Measurements from ENCODE around the gene NUP153. TPM values are rescaled to one million over a fixed set of nuclear protein-coding genes. Genes with fewer than 3 reads are reported as not detected.

The NUP153 gene
- total RNA-seq, 1 donor from 2014 or later: 23.9 TPM

- H3K27me3 Mint-ChIP-seq (ENCODE audit: low read depth): no peaks in the 10 kb centered on the region
- DNase-seq (ENCODE audit: low spot score): no peak
- no peak overlapping the region for H3K4me3 Mint-ChIP-seq (ENCODE audit: unreplicated experiment)
- no peaks in the 10 kb centered on the region for H3K9me3 Mint-ChIP-seq (ENCODE audit: low read depth)
- peaks cover 19% of the 10 kb centered on the region for H3K36me3 Mint-ChIP-seq (ENCODE audit: low read depth)
- TF ChIP-seq, protein P1, sequence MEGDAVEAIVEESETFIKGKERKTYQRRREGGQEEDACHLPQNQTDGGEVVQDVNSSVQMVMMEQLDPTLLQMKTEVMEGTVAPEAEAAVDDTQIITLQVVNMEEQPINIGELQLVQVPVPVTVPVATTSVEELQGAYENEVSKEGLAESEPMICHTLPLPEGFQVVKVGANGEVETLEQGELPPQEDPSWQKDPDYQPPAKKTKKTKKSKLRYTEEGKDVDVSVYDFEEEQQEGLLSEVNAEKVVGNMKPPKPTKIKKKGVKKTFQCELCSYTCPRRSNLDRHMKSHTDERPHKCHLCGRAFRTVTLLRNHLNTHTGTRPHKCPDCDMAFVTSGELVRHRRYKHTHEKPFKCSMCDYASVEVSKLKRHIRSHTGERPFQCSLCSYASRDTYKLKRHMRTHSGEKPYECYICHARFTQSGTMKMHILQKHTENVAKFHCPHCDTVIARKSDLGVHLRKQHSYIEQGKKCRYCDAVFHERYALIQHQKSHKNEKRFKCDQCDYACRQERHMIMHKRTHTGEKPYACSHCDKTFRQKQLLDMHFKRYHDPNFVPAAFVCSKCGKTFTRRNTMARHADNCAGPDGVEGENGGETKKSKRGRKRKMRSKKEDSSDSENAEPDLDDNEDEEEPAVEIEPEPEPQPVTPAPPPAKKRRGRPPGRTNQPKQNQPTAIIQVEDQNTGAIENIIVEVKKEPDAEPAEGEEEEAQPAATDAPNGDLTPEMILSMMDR (IDR thresholded peaks at IDR 0.05): no peak
- no peak overlapping the region for H3K27ac Mint-ChIP-seq (ENCODE audit: unreplicated experiment)
- peaks cover 7% of the 10 kb centered on the region for H3K4me1 Mint-ChIP-seq (ENCODE audit: low read depth)
Observed at GRCh38 chr6:17615794-17616193, 90.9 kb downstream of the NUP153 start.

GRCh38 chr6:17612048-17612447 is 94.7 kb downstream of the NUP153 start:
- Mint-ChIP-seq H3K27ac (ENCODE audit: unreplicated experiment) (no peak overlapping the region), H3K4me3 (ENCODE audit: unreplicated experiment) (no peak overlapping the region), H3K27me3 (ENCODE audit: low read depth) (no peaks in the 10 kb centered on the region), H3K9me3 (ENCODE audit: low read depth) (no peaks in the 10 kb centered on the region), H3K36me3 (ENCODE audit: low read depth) (peaks cover 9% of the 10 kb centered on the region), H3K4me1 (ENCODE audit: low read depth) (peaks cover 3% of the 10 kb centered on the region)
- TF ChIP-seq, protein P1 (IDR thresholded peaks at IDR 0.05): no peak
- DNase-seq (ENCODE audit: low spot score): no peak

DNA sequence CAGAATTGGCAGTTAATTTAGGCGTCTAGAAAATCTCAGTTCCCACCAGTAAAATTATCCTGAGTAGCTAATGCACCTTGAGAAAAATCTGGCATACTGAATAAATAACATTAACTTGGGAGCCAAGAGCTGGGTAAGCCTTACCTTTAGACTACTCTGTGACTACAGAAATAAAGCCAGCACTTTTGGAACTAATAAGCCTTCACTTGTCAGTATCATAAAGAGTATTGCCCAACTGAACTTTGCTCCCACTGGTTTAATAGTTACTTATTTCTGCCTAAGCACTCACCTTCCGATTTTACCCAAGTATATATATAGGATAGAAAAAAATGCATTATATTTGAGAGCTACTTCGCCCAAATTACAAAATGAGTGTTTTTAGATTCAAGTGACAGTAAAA is 95.9 kb downstream of the NUP153 start:
- no peaks in the 10 kb centered on the region for H3K9me3 Mint-ChIP-seq (ENCODE audit: low read depth)

DNA sequence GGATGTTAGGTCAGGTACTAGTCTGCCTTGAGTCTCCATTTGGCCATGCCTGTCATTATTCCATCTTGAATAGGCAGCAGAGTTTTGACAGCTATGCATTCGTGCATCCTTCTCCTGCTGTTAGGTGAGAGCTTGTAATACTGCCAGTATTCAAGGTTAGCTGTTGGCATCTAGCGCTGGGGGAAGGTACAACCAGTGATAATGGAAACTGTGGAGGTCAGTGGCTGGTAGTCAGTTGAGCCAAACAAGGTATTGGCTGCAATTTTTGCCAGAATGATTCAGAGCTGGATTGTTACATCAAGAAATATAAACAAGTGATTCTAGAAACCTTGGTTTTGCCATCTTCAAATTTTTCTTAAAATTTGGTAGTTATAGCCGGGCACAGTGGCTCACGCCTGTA is 100.1 kb downstream of the NUP153 start:
- no peaks in the 10 kb centered on the region for H3K9me3 Mint-ChIP-seq (ENCODE audit: low read depth)
- no peaks in the 10 kb centered on the region for H3K27me3 Mint-ChIP-seq (ENCODE audit: low read depth)
- H3K4me3 Mint-ChIP-seq (ENCODE audit: unreplicated experiment): no peak overlapping the region
- H3K4me1 Mint-ChIP-seq (ENCODE audit: low read depth): peaks cover 14% of the 10 kb centered on the region
- no peak for DNase-seq (ENCODE audit: low spot score)
- peaks cover 17% of the 10 kb centered on the region for H3K36me3 Mint-ChIP-seq (ENCODE audit: low read depth)
- H3K27ac Mint-ChIP-seq (ENCODE audit: unreplicated experiment): no peak overlapping the region
- TF ChIP-seq, protein P1 (IDR thresholded peaks at IDR 0.05): no peak

More for the DNA sequence above, 95.9 kb downstream of the NUP153 start:
- no peak overlapping the region for H3K4me3 Mint-ChIP-seq (ENCODE audit: unreplicated experiment)
- TF ChIP-seq, protein P1 (IDR thresholded peaks at IDR 0.05): no peak
- H3K27ac Mint-ChIP-seq (ENCODE audit: unreplicated experiment): no peak overlapping the region
- H3K36me3 Mint-ChIP-seq (ENCODE audit: low read depth): peaks cover 7% of the 10 kb centered on the region
- H3K4me1 Mint-ChIP-seq (ENCODE audit: low read depth): peaks cover 3% of the 10 kb centered on the region
- H3K27me3 Mint-ChIP-seq (ENCODE audit: low read depth): no peaks in the 10 kb centered on the region
- no peak for DNase-seq (ENCODE audit: low spot score)

DNA sequence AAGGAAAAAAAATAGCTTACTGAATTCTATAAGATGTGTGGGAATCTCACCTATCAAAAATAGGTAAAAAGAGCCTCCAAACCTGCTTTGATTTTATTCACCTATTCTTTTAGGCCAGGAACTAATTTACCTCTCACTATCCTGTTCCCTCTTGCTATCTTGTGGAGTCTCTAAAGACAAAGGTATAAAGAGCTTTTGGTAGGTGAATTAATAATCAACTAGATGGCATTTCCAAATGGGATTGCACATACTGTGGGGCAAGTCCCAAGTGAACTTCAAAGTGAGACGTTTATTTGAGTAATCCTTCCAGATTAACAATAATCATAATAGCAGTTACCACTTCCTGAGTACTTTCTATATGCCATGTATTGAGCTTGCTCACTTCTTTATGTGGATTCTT is 103.8 kb downstream of the NUP153 start:
- Mint-ChIP-seq H3K4me1 (ENCODE audit: low read depth) (peaks cover 32% of the 10 kb centered on the region), H3K4me3 (ENCODE audit: unreplicated experiment) (no peak overlapping the region), H3K36me3 (ENCODE audit: low read depth) (peaks cover 14% of the 10 kb centered on the region), H3K27ac (ENCODE audit: unreplicated experiment) (no peak overlapping the region), H3K27me3 (ENCODE audit: low read depth) (no peaks in the 10 kb centered on the region), H3K9me3 (ENCODE audit: low read depth) (no peaks in the 10 kb centered on the region)
- TF ChIP-seq, protein P1 (IDR thresholded peaks at IDR 0.05): no peak
- DNase-seq (ENCODE audit: low spot score): no peak
